Measurements from ENCODE around the gene WHRN. TPM values are rescaled to one million over a fixed set of nuclear protein-coding genes. Genes with fewer than 3 reads are reported as not detected.

Gene WHRN
- total and polyA plus RNA-seq, 9 of the 15 experiments (the other 6 are each of a cell fraction or from before 2014, with no cell fraction given) = 0.31 to 14.1 (median 3.0) TPM

DNA sequence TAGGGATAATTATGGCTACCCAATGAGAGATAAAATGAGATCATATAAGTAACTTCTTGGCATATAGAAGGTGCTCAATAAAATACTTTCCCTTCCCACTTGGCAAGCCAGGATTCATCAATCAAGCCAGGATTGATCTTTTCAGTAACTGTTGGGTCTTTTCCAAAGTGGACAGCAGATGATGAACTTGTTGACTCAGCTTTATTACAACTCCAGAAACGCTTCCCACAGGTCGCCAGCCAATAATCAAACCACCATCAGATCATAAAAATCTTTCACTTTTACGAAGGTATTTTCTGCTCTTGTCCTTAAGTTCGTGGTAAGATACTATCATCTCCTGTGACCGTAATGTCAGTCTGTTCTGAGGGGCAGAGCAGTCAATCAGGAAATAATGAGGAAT, 39.8 kb upstream of the WHRN start:
- intact Hi-C loops (cut with micrococcal nuclease) (no loop called here), in situ Hi-C loops (cut with MboI) (no loop called here)
- Histone ChIP-seq H3K36me3 (ENCODE audit: control insufficient read depth, insufficient read depth, low read length) (no peaks in the 10 kb centered on the region), H4K20me1 (replicated peaks; ENCODE audit: control insufficient read depth, insufficient read depth, low read length) (no peaks in the 10 kb centered on the region), H3K9ac (ENCODE audit: insufficient read depth in 1 of 2, low read depth in 2 of 2, low read length in 2 of 2) (no peak overlapping the region), H3K9me3 (replicated peaks; ENCODE audit: control insufficient read depth, insufficient read depth, low read depth, low read length) (no peaks in the 10 kb centered on the region; the same call in 1 of the 2 replicates), H2AFZ (ENCODE audit: low read depth, low read length) (no peak overlapping the region), H3K27ac (ENCODE audit: extremely low read depth, low read depth, low read length) (no peak overlapping the region), H3K4me3 (no peak overlapping the region), H3K4me1 (replicated peaks in 1 of 2; ENCODE audit: control insufficient read depth in 2 of 2, insufficient read depth in 2 of 2, low read length in 2 of 2) (no peaks in the 10 kb centered on the region), H3K4me2 (ENCODE audit: insufficient read depth, low read length) (no peak overlapping the region), H3K9me1 (ENCODE audit: control insufficient read depth, insufficient read depth, low read length) (no peaks in the 10 kb centered on the region), H3K27me3 (ENCODE audit: control insufficient read depth in 2 of 2, insufficient read depth in 2 of 2, low read length in 2 of 2) (peaks cover 21 to 57% of the 10 kb centered on the region in 2 experiments; a peak in 4 of 5 replicates), H3K79me2 (ENCODE audit: control insufficient read depth, insufficient read depth, low read length) (no peaks in the 10 kb centered on the region)
- no peak for DNase-seq (ENCODE audit: extremely low read depth in 1 of 4, low spot score in 3 of 4)
- FAIRE-seq = no peak
- peak; percentile 76; the same call in 1 of the 2 replicates for TF ChIP-seq C11orf30 (IDR thresholded peaks at IDR 0.05; ENCODE audit: low read depth)
- TF ChIP-seq SPI1 (IDR thresholded peaks at IDR 0.05; ENCODE audit: borderline replicate concordance, low read depth, low read length) = no peak
- TF ChIP-seq STAT5A (IDR thresholded peaks at IDR 0.05; ENCODE audit: borderline replicate concordance, low read length) = no peak
- TF ChIP-seq ZNF316 (IDR thresholded peaks at IDR 0.05) = peak; percentile 78
- TF ChIP-seq MAFF (IDR thresholded peaks at IDR 0.05; ENCODE audit: low read length) = peak; percentile 58
- TF ChIP-seq MAFG (tag; conservative IDR thresholded peaks at IDR 0.05) = peak; percentile 68
- no peak for TF ChIP-seq ZNF778 (CRISPR knock-in tag; IDR thresholded peaks at IDR 0.05)
- TF ChIP-seq MAFK (IDR thresholded peaks at IDR 0.05; ENCODE audit: low read length) = peak; percentile 32; the same call in 1 of the 2 replicates
- no peak for TF ChIP-seq ZNF41 (CRISPR knock-in tag; conservative IDR thresholded peaks at IDR 0.05)
- TF ChIP-seq, protein P1, sequence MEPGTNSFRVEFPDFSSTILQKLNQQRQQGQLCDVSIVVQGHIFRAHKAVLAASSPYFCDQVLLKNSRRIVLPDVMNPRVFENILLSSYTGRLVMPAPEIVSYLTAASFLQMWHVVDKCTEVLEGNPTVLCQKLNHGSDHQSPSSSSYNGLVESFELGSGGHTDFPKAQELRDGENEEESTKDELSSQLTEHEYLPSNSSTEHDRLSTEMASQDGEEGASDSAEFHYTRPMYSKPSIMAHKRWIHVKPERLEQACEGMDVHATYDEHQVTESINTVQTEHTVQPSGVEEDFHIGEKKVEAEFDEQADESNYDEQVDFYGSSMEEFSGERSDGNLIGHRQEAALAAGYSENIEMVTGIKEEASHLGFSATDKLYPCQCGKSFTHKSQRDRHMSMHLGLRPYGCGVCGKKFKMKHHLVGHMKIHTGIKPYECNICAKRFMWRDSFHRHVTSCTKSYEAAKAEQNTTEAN (CRISPR knock-in tag; IDR thresholded peaks at IDR 0.05) = no peak
- ChIA-PET POLR2A (interaction anchor here (1.0 kb wide), 1 partner anchor 12 kb away, joined by 3 read pairs; no protein-coding TSS in a partner anchor), CTCF (ENCODE audit: low intra/inter-chr PET ratio) (no interaction called here)
- WGBS (ENCODE audit: insufficient coverage, low coverage, missing lambda C conversion rate) = 0% methylated on average over 5 of the region's 5 CpGs
- no peak for ATAC-seq
- BruUV-seq (replicated peaks) = no TSS peak

All from K562 (cell line).